SK-N-SH (cell line): Measurements from ENCODE around the gene SFTPB. TPM values are rescaled to one million over a fixed set of nuclear protein-coding genes. Genes with fewer than 3 reads are reported as not detected.

Source experiments
- CTCF ChIA-PET: fragments of 300-600, 350-600 bp; formaldehyde crosslinking; extraction: SDS; loops from one replicate; lab custom pipeline; 2021; lab: Yijun Ruan, JAX
- POLR2A ChIA-PET: fragments of 350-600 bp; sonication (Branson Sonifier 250); formaldehyde crosslinking; extraction: SDS; loops from one replicate; lab custom pipeline; 2020; ENCODE audit warnings: antibody characterized with exemption, inconsistent platforms; lab: Yijun Ruan, JAX
- DNase-seq: peaks from one replicate; pipeline ENCODE4 v3.0.0; 2012
- H2AFZ ChIP-seq: fragments of 200-600 bp; sonication (generic); 2 replicates; pipeline ENCODE4 v1.8.1; 2016; ENCODE audit warnings: antibody characterized with exemption, mild to moderate bottlenecking, low read depth
- H3F3A ChIP-seq: fragments of 200-600 bp; sonication (generic); replicated peaks from 2 replicates; pipeline ENCODE3; 2016; ENCODE audit warnings: antibody characterized with exemption, mild to moderate bottlenecking; ENCODE audit not compliant: insufficient read depth
- H3K27ac ChIP-seq, 2 experiments: fragments of 200-500 bp in 1 of 2; fragments of 200-600 bp in 1 of 2; sonication (Bioruptor generic) in 1 of 2; sonication (generic), shearing (Covaris generic) in 1 of 2; 2 replicates each; pipeline versions ENCODE4 v1.5.1 to v1.6.1; 2014 to 2016; ENCODE audit warnings: low read depth in 2 of 2, inconsistent platforms in 1 of 2, low read length in 1 of 2, mild to moderate bottlenecking in 1 of 2, mixed read lengths in 1 of 2
- H3K27me3 ChIP-seq: fragments of 200-600 bp; sonication (generic), shearing (Covaris generic); 2 replicates; pipeline ENCODE4 v1.6.1; 2016; ENCODE audit warnings: mixed run types; ENCODE audit not compliant: insufficient read depth
- H3K36me3 ChIP-seq, 2 experiments: fragments of 200-500 bp in 1 of 2; fragments of 200-600 bp in 1 of 2; sonication (Bioruptor generic) in 1 of 2; sonication (generic) in 1 of 2; replicated peaks in 1 of 2; 2 replicates each; pipeline versions ENCODE3 to v1.5.1; 2014 to 2016; ENCODE audit warnings: low read length in 1 of 2, mild to moderate bottlenecking in 1 of 2; ENCODE audit not compliant: insufficient read depth in 2 of 2, control insufficient read depth in 1 of 2
- H3K4me1 ChIP-seq, 2 experiments: fragments of 200-500 bp in 1 of 2; fragments of 200-600 bp in 1 of 2; sonication (Bioruptor generic) in 1 of 2; sonication (generic), shearing (Covaris generic) in 1 of 2; 2 replicates each; pipeline versions ENCODE4 v1.5.1 to v1.6.1; 2014 to 2016; ENCODE audit warnings: low read depth in 1 of 2, low read length in 1 of 2, mixed run types in 1 of 2; ENCODE audit not compliant: insufficient read depth in 2 of 2, control insufficient read depth in 1 of 2
- H3K4me2 ChIP-seq: fragments of 200-600 bp; sonication (generic), shearing (Covaris generic); 2 replicates; pipeline ENCODE4 v1.6.1; 2017; ENCODE audit warnings: mixed run types
- H3K4me3 ChIP-seq, 2 experiments: fragments of 200-500 bp in 1 of 2; fragments of 200-600 bp in 1 of 2; sonication (Bioruptor generic) in 1 of 2; sonication (generic), shearing (Covaris generic) in 1 of 2; 2 replicates each; pipeline versions ENCODE4 v1.5.1 to v1.8.1; 2014 to 2016; ENCODE audit warnings: low read depth in 2 of 2, inconsistent platforms in 1 of 2, low read length in 1 of 2, mild to moderate bottlenecking in 1 of 2, mixed read lengths in 1 of 2, moderate library complexity in 1 of 2
- H3K79me2 ChIP-seq: fragments of 200-600 bp; sonication (generic); 2 replicates; pipeline ENCODE4 v1.8.1; 2017; ENCODE audit warnings: mild to moderate bottlenecking; ENCODE audit not compliant: insufficient read depth
- H3K9ac ChIP-seq: fragments of 200-600 bp; sonication (generic); 2 replicates; pipeline ENCODE4 v1.6.1; 2017; ENCODE audit warnings: mixed run types
- H3K9me2 ChIP-seq: fragments of 200-600 bp; sonication (generic); 2 replicates; pipeline ENCODE4 v1.6.1; 2017; ENCODE audit warnings: mixed run types
- H3K9me3 ChIP-seq: fragments of 200-600 bp; sonication (generic); 2 replicates; pipeline ENCODE4 v1.6.1; 2017; ENCODE audit warnings: mixed run types, mild to moderate bottlenecking, moderate library complexity
- H4K20me1 ChIP-seq: fragments of 200-600 bp; sonication (generic); 2 replicates; pipeline ENCODE4 v1.6.1; 2017; ENCODE audit warnings: mild to moderate bottlenecking, mixed run types; ENCODE audit not compliant: insufficient read depth
- CHD2 ChIP-seq: fragments of 150-350 bp; IDR thresholded peaks from 2 replicates; pipeline ENCODE4 v1.6.1; 2018; ENCODE audit warnings: low read length; ENCODE audit not compliant: partially characterized antibody
- EP300 ChIP-seq, 2 experiments: IDR thresholded peaks; 2 replicates each; pipeline versions ENCODE4 v1.4.0 to v1.6.1; 2012; ENCODE audit warnings: borderline replicate concordance in 1 of 2, low read depth in 1 of 2, low read length in 1 of 2
- GABPA ChIP-seq: IDR thresholded peaks from 2 replicates; pipeline ENCODE4 v1.4.0; 2012; ENCODE audit warnings: low read depth, mild to moderate bottlenecking
- GATA2 ChIP-seq: sonication (generic); formaldehyde crosslinking; IDR thresholded peaks from 2 replicates; pipeline ENCODE4 v1.5.0; 2020; ENCODE audit warnings: mild to moderate bottlenecking, missing genetic modification reagents
- NFIC ChIP-seq: IDR thresholded peaks from 2 replicates; pipeline ENCODE4 v1.4.0; 2012; ENCODE audit warnings: borderline replicate concordance
- NRF1 ChIP-seq: IDR thresholded peaks from 2 replicates; pipeline ENCODE4 v1.6.1; 2012; ENCODE audit warnings: low read depth, mild to moderate bottlenecking, low read length
- RCOR1 ChIP-seq: fragments of 150-350 bp; IDR thresholded peaks from 2 replicates; pipeline ENCODE4 v1.6.1; 2017; ENCODE audit warnings: antibody characterized with exemption, low read length
- RXRA ChIP-seq: IDR thresholded peaks from 2 replicates; pipeline ENCODE4 v1.4.0; 2012; ENCODE audit warnings: low read depth, mild to moderate bottlenecking, borderline replicate concordance
- TEAD4 ChIP-seq: IDR thresholded peaks from 2 replicates; pipeline ENCODE4 v1.4.0; 2012; ENCODE audit warnings: mild to moderate bottlenecking, borderline replicate concordance; ENCODE audit not compliant: insufficient read depth
- WGBS: methylation state at CpG from one replicate; pipeline ENCODE4 v1.1.6; 2017; ENCODE audit warnings: low lambda C conversion rate; 5-methylcytosine and 5-hydroxymethylcytosine counted together
- polyA plus RNA-seq, 3 experiments: library from polyadenylated mRNA; depleted of rRNA; stranded (reverse); fragments of >200 nt; gene quantifications; 2 replicates each; pipeline ENCODE4 v1.2.3, GENCODE V29; 2012
- TF ChIP-seq, protein P1 (sequence below): IDR thresholded peaks from 2 replicates; pipeline ENCODE4; 2012
- TF ChIP-seq, protein P2 (sequence below): IDR thresholded peaks from 2 replicates; pipeline ENCODE4 v1.6.1; 2012; ENCODE audit warnings: mild to moderate bottlenecking, low read depth, low read length, moderate library complexity
- TF ChIP-seq, protein P3 (sequence below): fragments of 150-350 bp; IDR thresholded peaks from 2 replicates; pipeline ENCODE4 v1.6.1; 2016; ENCODE audit warnings: mild to moderate bottlenecking, low read depth, low read length
- TF ChIP-seq, protein P4 (sequence below): IDR thresholded peaks from 2 replicates; pipeline ENCODE4 v1.4.0; 2012; ENCODE audit warnings: low read depth, borderline replicate concordance

Gene SFTPB
- polyA plus RNA-seq, 1 of the 3 experiments (the other 2 are of a cell fraction) = not detected

DNA sequence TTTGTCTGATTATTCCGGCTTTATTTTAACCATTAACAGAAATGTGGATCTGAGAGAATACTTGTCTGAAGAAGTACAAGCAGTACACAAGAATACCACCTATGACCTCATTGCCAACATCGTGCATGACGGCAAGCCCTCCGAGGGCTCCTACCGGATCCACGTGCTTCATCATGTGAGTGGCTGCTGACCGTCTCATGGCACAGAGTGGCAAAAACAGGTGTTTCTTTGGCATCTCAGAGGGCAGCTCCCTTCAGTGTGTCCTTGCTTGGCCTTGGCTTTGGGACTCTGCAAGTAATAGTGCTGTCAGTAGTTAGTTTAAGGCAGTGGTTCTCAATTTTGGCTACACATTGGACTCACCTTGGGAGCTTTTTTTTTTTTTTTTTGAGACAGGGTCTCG is 23.1 kb downstream of the SFTPB start (continued):
- TF ChIP-seq, protein P1, sequence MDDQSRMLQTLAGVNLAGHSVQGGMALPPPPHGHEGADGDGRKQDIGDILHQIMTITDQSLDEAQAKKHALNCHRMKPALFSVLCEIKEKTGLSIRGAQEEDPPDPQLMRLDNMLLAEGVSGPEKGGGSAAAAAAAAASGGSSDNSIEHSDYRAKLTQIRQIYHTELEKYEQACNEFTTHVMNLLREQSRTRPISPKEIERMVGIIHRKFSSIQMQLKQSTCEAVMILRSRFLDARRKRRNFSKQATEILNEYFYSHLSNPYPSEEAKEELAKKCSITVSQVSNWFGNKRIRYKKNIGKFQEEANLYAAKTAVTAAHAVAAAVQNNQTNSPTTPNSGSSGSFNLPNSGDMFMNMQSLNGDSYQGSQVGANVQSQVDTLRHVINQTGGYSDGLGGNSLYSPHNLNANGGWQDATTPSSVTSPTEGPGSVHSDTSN = no peak
- no peak for TF ChIP-seq CHD2
- TF ChIP-seq, protein P2, sequence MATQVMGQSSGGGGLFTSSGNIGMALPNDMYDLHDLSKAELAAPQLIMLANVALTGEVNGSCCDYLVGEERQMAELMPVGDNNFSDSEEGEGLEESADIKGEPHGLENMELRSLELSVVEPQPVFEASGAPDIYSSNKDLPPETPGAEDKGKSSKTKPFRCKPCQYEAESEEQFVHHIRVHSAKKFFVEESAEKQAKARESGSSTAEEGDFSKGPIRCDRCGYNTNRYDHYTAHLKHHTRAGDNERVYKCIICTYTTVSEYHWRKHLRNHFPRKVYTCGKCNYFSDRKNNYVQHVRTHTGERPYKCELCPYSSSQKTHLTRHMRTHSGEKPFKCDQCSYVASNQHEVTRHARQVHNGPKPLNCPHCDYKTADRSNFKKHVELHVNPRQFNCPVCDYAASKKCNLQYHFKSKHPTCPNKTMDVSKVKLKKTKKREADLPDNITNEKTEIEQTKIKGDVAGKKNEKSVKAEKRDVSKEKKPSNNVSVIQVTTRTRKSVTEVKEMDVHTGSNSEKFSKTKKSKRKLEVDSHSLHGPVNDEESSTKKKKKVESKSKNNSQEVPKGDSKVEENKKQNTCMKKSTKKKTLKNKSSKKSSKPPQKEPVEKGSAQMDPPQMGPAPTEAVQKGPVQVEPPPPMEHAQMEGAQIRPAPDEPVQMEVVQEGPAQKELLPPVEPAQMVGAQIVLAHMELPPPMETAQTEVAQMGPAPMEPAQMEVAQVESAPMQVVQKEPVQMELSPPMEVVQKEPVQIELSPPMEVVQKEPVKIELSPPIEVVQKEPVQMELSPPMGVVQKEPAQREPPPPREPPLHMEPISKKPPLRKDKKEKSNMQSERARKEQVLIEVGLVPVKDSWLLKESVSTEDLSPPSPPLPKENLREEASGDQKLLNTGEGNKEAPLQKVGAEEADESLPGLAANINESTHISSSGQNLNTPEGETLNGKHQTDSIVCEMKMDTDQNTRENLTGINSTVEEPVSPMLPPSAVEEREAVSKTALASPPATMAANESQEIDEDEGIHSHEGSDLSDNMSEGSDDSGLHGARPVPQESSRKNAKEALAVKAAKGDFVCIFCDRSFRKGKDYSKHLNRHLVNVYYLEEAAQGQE = no peak
- TF ChIP-seq EP300 (IDR thresholded peaks at IDR 0.05; ENCODE audit: borderline replicate concordance in 1 of 2, low read depth in 1 of 2, low read length in 1 of 2) = no peak
- no peak for TF ChIP-seq NFIC
- TF ChIP-seq, protein P3, sequence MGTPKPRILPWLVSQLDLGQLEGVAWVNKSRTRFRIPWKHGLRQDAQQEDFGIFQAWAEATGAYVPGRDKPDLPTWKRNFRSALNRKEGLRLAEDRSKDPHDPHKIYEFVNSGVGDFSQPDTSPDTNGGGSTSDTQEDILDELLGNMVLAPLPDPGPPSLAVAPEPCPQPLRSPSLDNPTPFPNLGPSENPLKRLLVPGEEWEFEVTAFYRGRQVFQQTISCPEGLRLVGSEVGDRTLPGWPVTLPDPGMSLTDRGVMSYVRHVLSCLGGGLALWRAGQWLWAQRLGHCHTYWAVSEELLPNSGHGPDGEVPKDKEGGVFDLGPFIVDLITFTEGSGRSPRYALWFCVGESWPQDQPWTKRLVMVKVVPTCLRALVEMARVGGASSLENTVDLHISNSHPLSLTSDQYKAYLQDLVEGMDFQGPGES = no peak
- no peak for TF ChIP-seq GATA2 (CRISPR knock-in tag)
- no peak for TF ChIP-seq TEAD4
- no peak for TF ChIP-seq RXRA

DNA sequence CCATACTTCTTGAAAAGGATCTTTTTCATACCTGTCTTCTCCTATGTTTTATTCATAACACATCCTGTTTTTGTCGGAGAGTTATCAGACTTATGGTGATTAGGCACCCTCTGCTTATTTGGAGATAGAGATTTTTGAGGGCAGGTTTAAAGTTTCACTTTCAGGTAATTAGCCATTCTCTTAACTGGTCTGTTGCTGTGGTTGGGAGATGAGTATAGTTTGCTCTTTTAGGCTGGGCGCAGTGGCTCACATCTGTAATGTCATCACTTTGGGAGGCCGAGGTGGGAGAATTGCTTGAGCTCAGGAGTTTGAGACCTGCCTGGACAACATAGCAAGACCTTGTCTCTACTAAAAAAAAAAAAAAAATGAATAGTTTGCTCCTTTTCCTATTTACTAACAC is 25.3 kb downstream of the SFTPB start:
- Histone ChIP-seq H3K27me3 (no peaks in the 10 kb centered on the region), H3K9ac (no peak overlapping the region), H2AFZ (no peak overlapping the region), H3K4me3 (no peak overlapping the region), H4K20me1 (no peaks in the 10 kb centered on the region), H3K9me2 (no peaks in the 10 kb centered on the region), H3K9me3 (no peaks in the 10 kb centered on the region), H3F3A (peaks cover 20% of the 10 kb centered on the region), H3K79me2 (peaks cover 3% of the 10 kb centered on the region; the same call in 1 of the 2 replicates), H3K4me1 (no peaks in the 10 kb centered on the region), H3K4me2 (no peak overlapping the region), H3K27ac (no peak overlapping the region), H3K36me3 (peaks cover 63 to 92% of the 10 kb centered on the region in 2 experiments)
- CTCF ChIA-PET = interaction anchor here (1.3 to 1.7 kb wide), 4 partner anchors 64 to 86 kb away, joined by 3 to 5 read pairs (median 4); no protein-coding TSS in a partner anchor
- DNase-seq = no peak
- TF ChIP-seq NRF1 (no peak), RCOR1 (no peak), GABPA (no peak)
- TF ChIP-seq, protein P4, sequence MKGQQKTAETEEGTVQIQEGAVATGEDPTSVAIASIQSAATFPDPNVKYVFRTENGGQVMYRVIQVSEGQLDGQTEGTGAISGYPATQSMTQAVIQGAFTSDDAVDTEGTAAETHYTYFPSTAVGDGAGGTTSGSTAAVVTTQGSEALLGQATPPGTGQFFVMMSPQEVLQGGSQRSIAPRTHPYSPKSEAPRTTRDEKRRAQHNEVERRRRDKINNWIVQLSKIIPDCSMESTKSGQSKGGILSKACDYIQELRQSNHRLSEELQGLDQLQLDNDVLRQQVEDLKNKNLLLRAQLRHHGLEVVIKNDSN = no peak
- 96% methylated on average over 3 of the region's 3 CpGs for WGBS
- POLR2A ChIA-PET = no interaction called here
